HepG2 (cell line): Measurements from ENCODE around the gene LST1. TPM values are rescaled to one million over a fixed set of nuclear protein-coding genes. Genes with fewer than 3 reads are reported as not detected.

Experiments
- KIAA2018 ChIP-seq: sonication (generic); formaldehyde crosslinking; IDR thresholded peaks from 2 replicates; pipeline ENCODE4 v1.5.0; 2020; ENCODE audit warnings: mild to moderate bottlenecking, missing genetic modification reagents, borderline replicate concordance
- TBP ChIP-seq: sonication (generic); formaldehyde crosslinking; IDR thresholded peaks from 2 replicates; pipeline ENCODE4 v1.5.0; 2020; ENCODE audit warnings: missing genetic modification reagents
- ZFP62 ChIP-seq: sonication (generic); formaldehyde crosslinking; IDR thresholded peaks from 2 replicates; pipeline ENCODE4 v1.4.0; 2020; ENCODE audit warnings: missing genetic modification reagents
- ZGPAT ChIP-seq: IDR thresholded peaks from 2 replicates; pipeline ENCODE4 v1.6.1; 2016; ENCODE audit warnings: mild to moderate bottlenecking
- ZNF12 ChIP-seq: sonication (generic); formaldehyde crosslinking; IDR thresholded peaks from 2 replicates; pipeline ENCODE4 v1.5.0; 2020; ENCODE audit warnings: missing genetic modification reagents
- ZNF142 ChIP-seq: sonication (generic); formaldehyde crosslinking; IDR thresholded peaks from 2 replicates; pipeline ENCODE4 v1.4.0; 2020; ENCODE audit warnings: missing genetic modification reagents
- ZNF224 ChIP-seq: sonication (generic); formaldehyde crosslinking; IDR thresholded peaks from 2 replicates; pipeline ENCODE4 v1.5.0; 2020; ENCODE audit warnings: mild to moderate bottlenecking, missing genetic modification reagents
- ZNF24 ChIP-seq: fragments of 450-650 bp; IDR thresholded peaks from 2 replicates; pipeline ENCODE4 v1.6.1; 2017; ENCODE audit warnings: antibody characterized with exemption, mild to moderate bottlenecking
- ZNF275 ChIP-seq: sonication (generic); formaldehyde crosslinking; IDR thresholded peaks from 2 replicates; pipeline ENCODE4 v1.8.0; 2022; ENCODE audit warnings: missing genetic modification reagents, mild to moderate bottlenecking, inconsistent platforms, borderline replicate concordance
- ZNF670 ChIP-seq: sonication (generic); formaldehyde crosslinking; IDR thresholded peaks from 2 replicates; pipeline ENCODE4 v1.8.0; 2022; ENCODE audit warnings: mild to moderate bottlenecking, missing genetic modification reagents, borderline replicate concordance
- ZNF720 ChIP-seq: sonication (generic); formaldehyde crosslinking; IDR thresholded peaks from 2 replicates; pipeline ENCODE4 v1.4.0; 2020; ENCODE audit warnings: missing genetic modification reagents
- polyA plus RNA-seq, 8 experiments: library from polyadenylated mRNA; depleted of rRNA in 3 of 8; stranded (reverse) in 7 of 8; unstranded in 1 of 8; fragments of >200 nt; fragmentation: Illumina TruSeq in 4 of 8; extraction: Trizol in 4 of 8; gene quantifications; 2 replicates each; pipeline versions ENCODE4 v1.2.1 to v1.2.3, GENCODE V29; 2011 to 2016; ENCODE audit warnings: low read depth in 4 of 8, missing spikeins in 1 of 8, mixed read lengths in 1 of 8; ENCODE audit not compliant: insufficient read depth in 1 of 8
- total RNA-seq, 5 experiments: library from RNA; depleted of rRNA; stranded (reverse); fragments of >200 nt; fragmentation: Illumina TruSeq; extraction: Trizol; gene quantifications; 2 replicates each; pipeline ENCODE4 v1.2.3, GENCODE V29; 2016; ENCODE audit warnings: low read depth in 1 of 5

The LST1 gene
- total and polyA plus RNA-seq, 2 of the 13 experiments (the other 11 are each of a cell fraction or from before 2014, with no cell fraction given), result not detected

- TF ChIP-seq KIAA2018 (CRISPR knock-in tag) (no peak), ZGPAT (CRISPR knock-in tag) (peak; percentile 84), ZNF24 (peak; percentile 48), ZNF12 (CRISPR knock-in tag) (peak; percentile 38; the same call in 1 of the 2 replicates), ZNF275 (CRISPR knock-in tag) (peak; percentile 72; the same call in 1 of the 2 replicates), ZNF142 (CRISPR knock-in tag) (peak; percentile 84), ZNF720 (CRISPR knock-in tag) (peak; percentile 84), ZFP62 (no peak), TBP (CRISPR knock-in tag) (no peak), ZNF224 (CRISPR knock-in tag) (peak; percentile 74), ZNF670 (CRISPR knock-in tag) (peak; percentile 97; the same call in 1 of the 2 replicates)
Measured at GRCh38 chr6:31541658-31542521, 44.2 kb upstream of the LST1 start, which contains the start of gene DDX39B (continued).
